Stimulated activated CD4-positive, alpha-beta T cell treated with anti-CD3 and anti-CD28 coated beads, TNF-alpha, amount 100 ng/mL, for 24 hours (primary cell): ENCODE results near the gene PPP2CA.
"Not testable (repeated sequence)": the region's sequence is repeated elsewhere in the genome, so short reads cannot be mapped to it uniquely, and the experiment has no call there.

ENCODE experiments used
- DNase-seq, 3 experiments: peaks; one replicate each; pipeline ENCODE4 v3.0.0-alpha.2; 2020; ENCODE audit warnings: low read depth in 3 of 3

PPP2CA gene

DNA sequence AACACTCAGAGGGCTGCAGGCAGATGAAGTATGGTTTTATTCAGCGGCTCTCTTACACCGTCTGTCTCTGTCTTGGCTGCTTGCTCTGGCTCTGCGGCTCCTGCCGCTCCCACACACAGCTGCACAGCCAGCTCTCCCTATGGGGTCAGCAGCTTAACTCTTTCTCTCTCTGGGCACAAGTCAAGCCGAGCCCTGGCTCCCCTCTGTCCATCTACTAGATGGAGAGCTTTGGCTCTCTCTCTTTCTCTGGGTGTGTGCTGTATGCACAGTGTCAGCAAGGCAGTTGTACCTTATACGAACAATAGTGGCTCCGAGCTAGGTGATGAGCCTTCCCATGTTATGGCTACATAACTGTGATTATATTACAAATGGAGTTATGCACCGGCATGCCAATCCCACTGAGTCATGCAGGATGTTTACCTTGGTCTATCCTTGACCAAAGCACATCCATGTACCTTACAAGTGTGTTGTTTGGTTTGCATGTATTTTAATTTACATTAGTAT lies 19.3 kb upstream of the PPP2CA start:
- DNase-seq, result no peak

- no peak for DNase-seq
Observed at GRCh38 chr5:134242146-134242545, 16.3 kb upstream of the PPP2CA start.

- DNase-seq, result no peak
Observed at GRCh38 chr5:134240421-134240962, 14.6 kb upstream of the PPP2CA start.

- no peak for DNase-seq
Observed at GRCh38 chr5:134236820-134237219, 10.9 kb upstream of the PPP2CA start.

DNA sequence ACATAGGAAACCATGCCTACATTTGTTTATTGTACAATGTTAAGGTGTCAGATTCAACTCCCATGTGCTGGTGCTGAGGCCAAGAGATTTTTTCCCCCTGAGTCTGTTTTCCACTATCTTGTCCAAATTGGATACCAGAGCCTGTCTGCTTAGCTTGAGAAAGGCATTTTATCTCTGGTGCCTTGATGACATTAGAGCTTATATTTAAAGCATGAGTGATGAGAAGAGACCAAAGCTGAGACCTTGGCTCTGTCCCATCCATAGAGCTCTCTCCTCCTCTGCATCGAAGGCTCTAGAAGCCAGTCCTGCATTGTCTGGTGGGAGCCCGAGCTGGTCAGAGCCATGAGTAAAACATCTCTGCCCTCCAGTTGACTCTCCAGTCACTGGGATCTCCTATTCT lies 10.4 kb upstream of the PPP2CA start:
- no peak for DNase-seq

GRCh38 chr5:134228624-134229023 lies 2.8 kb upstream of the PPP2CA start:
- DNase-seq, result no peak

DNA sequence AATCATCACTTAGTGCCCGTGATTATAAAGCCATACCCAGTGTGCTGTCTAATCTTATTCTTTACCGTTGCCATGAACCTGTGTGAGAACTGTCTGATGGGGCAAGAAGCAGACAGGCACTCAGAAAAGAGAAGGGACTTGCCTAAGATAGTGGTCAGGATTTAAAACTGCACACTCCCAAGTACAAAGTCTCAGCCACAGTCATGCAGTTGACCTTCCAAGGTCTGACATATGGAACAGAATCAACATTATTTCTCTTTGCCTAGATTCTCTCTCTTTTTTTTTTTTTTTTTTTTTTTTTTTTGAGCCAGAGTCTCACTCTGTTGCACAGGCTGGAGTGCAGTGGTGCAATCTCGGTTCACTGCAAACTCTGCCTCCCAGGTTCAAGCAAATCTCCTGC lies 1.9 kb upstream of the PPP2CA start:
- DNase-seq, result no peak

- no peak for DNase-seq
Observed at GRCh38 chr5:134227259-134227658, 1.4 kb upstream of the PPP2CA start.

DNA sequence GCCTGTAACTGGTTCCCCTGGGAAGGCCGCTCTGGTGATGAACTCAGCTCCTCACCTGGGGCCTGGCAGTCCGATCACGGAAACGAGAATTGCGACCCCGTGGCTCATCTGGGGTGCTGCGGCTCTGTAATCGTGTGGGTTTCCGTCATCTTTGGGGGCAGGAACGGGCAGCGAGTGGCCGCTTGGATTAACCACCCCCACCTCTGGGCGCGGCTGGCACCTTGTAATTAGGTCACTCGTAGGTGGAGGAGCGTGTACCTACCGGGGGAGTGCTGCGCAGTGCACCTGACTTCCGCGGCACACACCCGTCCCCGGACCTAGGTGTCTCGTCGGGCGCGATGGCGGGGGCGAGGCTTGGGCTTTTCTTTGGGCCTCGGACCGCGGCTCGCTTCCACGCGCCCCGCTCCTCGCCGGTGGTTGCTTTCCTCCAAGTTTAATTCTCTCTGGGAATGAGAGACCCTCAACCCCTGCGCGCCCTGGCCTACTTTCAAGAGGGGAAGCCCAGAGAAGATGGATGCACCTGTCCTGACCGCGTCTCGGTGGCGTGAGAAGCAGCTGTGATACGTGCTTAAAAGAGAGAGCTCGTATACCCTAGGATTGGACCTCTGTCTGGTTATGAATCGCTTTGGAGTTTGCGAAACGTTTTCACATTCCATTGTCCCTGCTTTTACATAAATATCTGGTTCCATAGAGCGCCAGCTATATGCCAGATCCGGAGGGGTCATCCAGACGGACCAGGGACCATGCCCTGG lies 744 bp upstream of the PPP2CA start:
- no peak for DNase-seq

GRCh38 chr5:134224888-134225779 lies 739 bp downstream of the PPP2CA start:
- DNase-seq, result peak; percentile 9 to 60 (median 38)

- DNase-seq, result no peak
Observed at GRCh38 chr5:134223406-134224248, 2.2 kb downstream of the PPP2CA start.

- DNase-seq, result not testable (repeated sequence)
Observed at GRCh38 chr5:134221690-134222089, 4.2 kb downstream of the PPP2CA start.

DNA sequence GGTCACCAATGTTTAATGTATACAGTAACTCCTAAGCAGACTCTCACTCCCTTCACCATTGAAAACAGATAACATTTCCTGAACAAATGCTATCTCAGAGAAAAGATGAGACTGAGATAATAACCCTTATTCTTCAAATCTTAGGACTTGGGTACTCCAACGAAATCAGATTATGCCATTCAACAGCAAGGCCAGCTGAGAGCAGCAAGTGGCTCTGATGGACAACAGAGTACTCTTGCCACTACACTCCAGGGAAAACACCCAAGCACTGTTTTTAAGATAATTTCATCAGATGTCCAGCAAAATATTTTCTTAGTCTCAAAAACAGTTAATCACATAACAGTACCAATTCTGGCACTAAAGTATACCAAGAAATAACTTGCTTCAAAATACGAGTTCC lies 10.1 kb downstream of the PPP2CA start:
- no peak for DNase-seq

- not testable (repeated sequence) for DNase-seq
Observed at GRCh38 chr5:134211263-134212031, 14.4 kb downstream of the PPP2CA start.

DNA sequence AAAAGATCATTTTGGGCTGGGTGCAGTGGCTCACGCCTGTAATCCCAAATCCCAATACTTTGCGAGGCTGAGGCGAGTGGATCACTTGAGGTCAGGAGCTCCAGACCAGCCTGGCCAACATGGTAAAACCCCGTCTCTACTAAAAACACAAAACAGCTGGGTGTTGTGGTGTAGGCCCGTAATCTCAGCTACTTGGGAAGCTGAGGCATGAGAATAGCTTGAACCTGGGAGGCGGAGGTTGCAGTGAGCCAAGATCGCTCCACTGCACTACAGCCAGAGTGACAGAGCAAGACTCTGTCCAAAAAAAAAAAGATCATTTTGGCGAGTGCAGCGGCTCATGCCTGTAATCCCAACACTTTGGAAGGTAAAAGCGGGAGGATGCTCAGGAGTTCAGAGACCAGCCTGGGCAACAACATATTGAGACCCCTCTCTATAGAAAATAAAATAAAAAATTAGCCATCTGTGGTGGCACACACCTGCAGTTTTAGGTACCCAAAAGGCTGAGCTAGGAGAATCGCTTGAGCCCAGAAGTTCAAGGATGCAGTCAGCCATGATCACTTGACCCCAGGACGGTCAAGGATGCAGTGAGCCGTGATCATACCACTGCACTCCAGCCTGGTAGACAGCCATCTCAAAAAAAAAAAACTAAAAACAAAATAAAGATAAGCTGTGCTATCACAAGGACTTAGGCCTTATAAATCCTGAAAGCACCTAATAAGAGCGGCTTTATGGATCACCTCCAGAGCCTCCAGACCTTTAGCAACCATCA lies 16.2 kb downstream of the PPP2CA start:
- DNase-seq, result no peak

DNA sequence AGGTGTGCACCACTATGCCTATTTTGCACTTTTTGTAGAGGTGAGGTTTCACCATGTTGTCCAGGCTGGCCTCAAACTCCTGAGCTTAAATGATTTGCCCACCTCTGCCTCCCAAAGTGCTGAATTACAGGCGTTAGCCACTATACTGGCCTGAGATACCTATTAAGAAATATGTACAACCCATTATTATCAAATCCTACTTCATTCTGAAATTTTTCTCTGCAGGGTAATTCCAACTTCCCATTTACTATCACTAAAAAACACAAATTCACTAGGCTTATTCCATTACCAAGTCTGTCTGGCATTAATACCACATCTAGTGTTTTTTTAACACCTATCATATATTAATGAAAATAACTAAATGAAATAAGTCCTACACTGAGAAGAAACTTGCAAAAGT lies 18.2 kb downstream of the PPP2CA start:
- DNase-seq, result no peak

GRCh38 chr5:134206627-134207160 lies 19.2 kb downstream of the PPP2CA start:
- DNase-seq, result no peak

- DNase-seq, result no peak
Observed at GRCh38 chr5:134204575-134204974, 21.3 kb downstream of the PPP2CA start.

- no peak for DNase-seq
Observed at GRCh38 chr5:134203630-134204029, 22.2 kb downstream of the PPP2CA start.

DNA sequence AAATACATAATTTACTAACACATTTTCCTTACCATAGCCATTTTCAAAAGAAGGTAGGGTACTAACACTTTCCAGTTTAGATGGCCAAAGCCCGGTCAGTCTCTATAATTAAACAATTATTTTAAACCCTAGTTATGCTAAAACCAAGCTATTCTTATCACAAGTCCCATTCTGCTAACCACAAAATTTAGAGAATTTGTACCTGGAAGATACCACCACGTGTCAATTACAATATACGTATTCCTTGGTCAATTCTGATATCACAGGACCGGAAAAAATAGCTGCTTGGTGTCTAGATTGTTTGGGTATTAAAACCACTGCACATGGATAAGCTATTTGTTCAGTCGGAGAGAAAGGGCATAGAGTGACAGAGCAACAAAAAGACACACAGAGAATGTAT lies 30.2 kb downstream of the PPP2CA start:
- DNase-seq, result no peak
